Measurements from ENCODE around the gene SCAMP3. TPM values are rescaled to one million over a fixed set of nuclear protein-coding genes. Genes with fewer than 3 reads are reported as not detected.
"Not testable (repeated sequence)": the region's sequence is repeated elsewhere in the genome, so short reads cannot be mapped to it uniquely, and the experiment has no call there.

Gene SCAMP3
- total RNA-seq, 1 donor from 2014 or later: 65.8 TPM

DNA sequence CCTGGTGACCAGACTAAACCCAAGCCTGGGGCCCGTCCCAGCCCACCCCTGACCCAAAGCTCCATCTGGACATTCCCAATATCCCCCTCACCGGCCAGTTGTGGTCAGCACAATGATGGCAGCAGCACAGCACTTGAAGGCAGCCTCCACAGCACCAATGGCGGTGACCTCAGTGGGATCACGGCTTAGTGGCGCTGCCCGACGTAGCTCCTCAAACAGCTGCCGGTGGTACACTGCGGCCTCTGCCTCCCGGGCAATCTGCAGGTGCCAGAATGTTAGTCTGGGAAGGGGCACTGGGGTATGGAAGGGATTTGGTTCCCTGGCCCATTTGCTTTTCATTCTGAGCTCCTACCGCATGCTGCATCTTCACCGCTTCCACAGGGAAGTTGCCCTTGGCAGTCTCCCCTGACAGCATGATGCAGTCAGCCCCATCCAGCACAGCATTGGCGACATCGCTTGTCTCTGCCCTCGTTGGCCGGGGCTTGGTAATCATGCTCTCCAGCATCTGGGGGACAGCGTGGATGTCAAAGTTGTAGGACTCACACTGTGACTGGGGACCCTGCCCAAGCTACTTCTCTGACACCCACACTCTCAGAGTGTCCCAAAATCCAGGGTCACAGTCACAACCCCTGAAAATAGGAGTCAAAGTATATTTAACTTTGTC, 31.1 kb upstream of the SCAMP3 start:
- no peak overlapping the region for H3K27ac Mint-ChIP-seq (ENCODE audit: unreplicated experiment)
- peaks cover 2% of the 10 kb centered on the region for H3K4me1 Mint-ChIP-seq (ENCODE audit: low read depth, unreplicated experiment)
- peaks cover 9% of the 10 kb centered on the region for H3K9me3 Mint-ChIP-seq (ENCODE audit: unreplicated experiment)
- TF ChIP-seq, protein P1, sequence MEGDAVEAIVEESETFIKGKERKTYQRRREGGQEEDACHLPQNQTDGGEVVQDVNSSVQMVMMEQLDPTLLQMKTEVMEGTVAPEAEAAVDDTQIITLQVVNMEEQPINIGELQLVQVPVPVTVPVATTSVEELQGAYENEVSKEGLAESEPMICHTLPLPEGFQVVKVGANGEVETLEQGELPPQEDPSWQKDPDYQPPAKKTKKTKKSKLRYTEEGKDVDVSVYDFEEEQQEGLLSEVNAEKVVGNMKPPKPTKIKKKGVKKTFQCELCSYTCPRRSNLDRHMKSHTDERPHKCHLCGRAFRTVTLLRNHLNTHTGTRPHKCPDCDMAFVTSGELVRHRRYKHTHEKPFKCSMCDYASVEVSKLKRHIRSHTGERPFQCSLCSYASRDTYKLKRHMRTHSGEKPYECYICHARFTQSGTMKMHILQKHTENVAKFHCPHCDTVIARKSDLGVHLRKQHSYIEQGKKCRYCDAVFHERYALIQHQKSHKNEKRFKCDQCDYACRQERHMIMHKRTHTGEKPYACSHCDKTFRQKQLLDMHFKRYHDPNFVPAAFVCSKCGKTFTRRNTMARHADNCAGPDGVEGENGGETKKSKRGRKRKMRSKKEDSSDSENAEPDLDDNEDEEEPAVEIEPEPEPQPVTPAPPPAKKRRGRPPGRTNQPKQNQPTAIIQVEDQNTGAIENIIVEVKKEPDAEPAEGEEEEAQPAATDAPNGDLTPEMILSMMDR (IDR thresholded peaks at IDR 0.05; ENCODE audit: partially characterized antibody, unreplicated experiment): no peak
- DNase-seq: no peak
- peaks cover 8% of the 10 kb centered on the region for H3K36me3 Mint-ChIP-seq (ENCODE audit: unreplicated experiment)
- peaks cover 24% of the 10 kb centered on the region for H3K27me3 Mint-ChIP-seq (ENCODE audit: unreplicated experiment)
- no peak overlapping the region for H3K4me3 Mint-ChIP-seq (ENCODE audit: unreplicated experiment)

GRCh38 chr1:155291006-155291405, 28.8 kb upstream of the SCAMP3 start:
- H3K36me3 Mint-ChIP-seq (ENCODE audit: unreplicated experiment); H3K9me3 Mint-ChIP-seq (ENCODE audit: unreplicated experiment); H3K27ac Mint-ChIP-seq (ENCODE audit: unreplicated experiment); DNase-seq; H3K4me1 Mint-ChIP-seq (ENCODE audit: low read depth, unreplicated experiment); H3K4me3 Mint-ChIP-seq (ENCODE audit: unreplicated experiment): not testable (repeated sequence)
- H3K27me3 Mint-ChIP-seq (ENCODE audit: unreplicated experiment): peaks cover 14% of the 10 kb centered on the region

- no peak overlapping the region for H3K4me3 Mint-ChIP-seq (ENCODE audit: unreplicated experiment)
- no peak for DNase-seq
- peaks cover 2% of the 10 kb centered on the region for H3K27me3 Mint-ChIP-seq (ENCODE audit: unreplicated experiment)
- no peaks in the 10 kb centered on the region for H3K4me1 Mint-ChIP-seq (ENCODE audit: low read depth, unreplicated experiment)
- peaks cover 12% of the 10 kb centered on the region for H3K36me3 Mint-ChIP-seq (ENCODE audit: unreplicated experiment)
- TF ChIP-seq, protein P1 (IDR thresholded peaks at IDR 0.05; ENCODE audit: partially characterized antibody, unreplicated experiment): no peak
- peaks cover 9% of the 10 kb centered on the region for H3K9me3 Mint-ChIP-seq (ENCODE audit: unreplicated experiment)
- H3K27ac Mint-ChIP-seq (ENCODE audit: unreplicated experiment): no peak overlapping the region
Measured at GRCh38 chr1:155287987-155288543, 25.9 kb upstream of the SCAMP3 start.

DNA sequence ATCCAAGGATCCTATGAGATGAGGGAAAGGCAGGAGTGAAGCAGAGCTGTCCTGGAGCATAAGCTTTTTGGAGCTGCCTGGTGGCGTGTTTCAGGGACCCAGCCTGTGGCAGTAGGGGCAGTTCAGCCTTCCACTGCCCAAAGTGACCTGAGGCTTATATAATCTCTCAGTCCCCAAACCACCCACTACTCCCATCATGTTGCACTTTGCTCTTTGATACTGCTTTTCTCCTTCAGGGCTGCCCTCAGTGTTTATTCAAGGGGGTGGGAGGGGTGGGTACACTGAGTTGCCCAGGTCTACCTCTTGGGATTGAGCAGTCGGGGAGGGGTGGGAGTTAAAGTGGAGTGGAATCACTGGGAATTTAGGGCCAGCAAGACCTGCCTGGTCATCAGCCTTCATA, 24.4 kb upstream of the SCAMP3 start:
- no peak overlapping the region for H3K27ac Mint-ChIP-seq (ENCODE audit: unreplicated experiment)
- peaks cover 2% of the 10 kb centered on the region for H3K27me3 Mint-ChIP-seq (ENCODE audit: unreplicated experiment)
- no peak overlapping the region for H3K4me3 Mint-ChIP-seq (ENCODE audit: unreplicated experiment)
- H3K9me3 Mint-ChIP-seq (ENCODE audit: unreplicated experiment): peaks cover 9% of the 10 kb centered on the region
- TF ChIP-seq, protein P1 (IDR thresholded peaks at IDR 0.05; ENCODE audit: partially characterized antibody, unreplicated experiment): no peak
- H3K4me1 Mint-ChIP-seq (ENCODE audit: low read depth, unreplicated experiment): no peaks in the 10 kb centered on the region
- peaks cover 12% of the 10 kb centered on the region for H3K36me3 Mint-ChIP-seq (ENCODE audit: unreplicated experiment)
- no peak for DNase-seq

DNA sequence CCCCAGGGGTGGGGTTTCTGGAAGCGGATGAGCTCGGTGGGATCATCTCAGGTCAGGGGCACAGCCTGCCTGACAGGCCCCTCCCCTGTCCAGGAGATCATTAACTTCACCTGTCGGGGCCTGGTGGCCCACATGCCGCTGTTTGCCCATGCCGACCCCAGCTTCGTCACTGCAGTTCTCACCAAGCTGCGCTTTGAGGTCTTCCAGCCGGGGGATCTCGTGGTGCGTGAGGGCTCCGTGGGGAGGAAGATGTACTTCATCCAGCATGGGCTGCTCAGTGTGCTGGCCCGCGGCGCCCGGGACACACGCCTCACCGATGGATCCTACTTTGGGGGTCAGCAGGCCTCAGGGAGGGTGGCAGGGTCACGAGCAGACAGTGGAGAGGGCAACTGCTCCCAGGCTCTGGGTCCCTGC, 23.5 kb upstream of the SCAMP3 start:
- H3K27me3 Mint-ChIP-seq (ENCODE audit: unreplicated experiment): peaks cover 2% of the 10 kb centered on the region
- TF ChIP-seq, protein P1 (IDR thresholded peaks at IDR 0.05; ENCODE audit: partially characterized antibody, unreplicated experiment): no peak
- peaks cover 12% of the 10 kb centered on the region for H3K36me3 Mint-ChIP-seq (ENCODE audit: unreplicated experiment)
- H3K4me3 Mint-ChIP-seq (ENCODE audit: unreplicated experiment): no peak overlapping the region
- H3K27ac Mint-ChIP-seq (ENCODE audit: unreplicated experiment): no peak overlapping the region
- H3K4me1 Mint-ChIP-seq (ENCODE audit: low read depth, unreplicated experiment): no peaks in the 10 kb centered on the region
- DNase-seq: no peak
- peaks cover 9% of the 10 kb centered on the region for H3K9me3 Mint-ChIP-seq (ENCODE audit: unreplicated experiment)
